Measurements from ENCODE around the gene PRKCH.

Gene PRKCH

GRCh38 chr14:61321385-61322010 is at the start of gene PRKCH:
PRKCH (plus strand) TSS chr14:61321579; CDS start chr14:61322102, 523 bp downstream.
- no peak for FAIRE-seq

GRCh38 chr14:61277232-61277631 is 44.1 kb upstream of the PRKCH start:
- no peak for FAIRE-seq

DNA sequence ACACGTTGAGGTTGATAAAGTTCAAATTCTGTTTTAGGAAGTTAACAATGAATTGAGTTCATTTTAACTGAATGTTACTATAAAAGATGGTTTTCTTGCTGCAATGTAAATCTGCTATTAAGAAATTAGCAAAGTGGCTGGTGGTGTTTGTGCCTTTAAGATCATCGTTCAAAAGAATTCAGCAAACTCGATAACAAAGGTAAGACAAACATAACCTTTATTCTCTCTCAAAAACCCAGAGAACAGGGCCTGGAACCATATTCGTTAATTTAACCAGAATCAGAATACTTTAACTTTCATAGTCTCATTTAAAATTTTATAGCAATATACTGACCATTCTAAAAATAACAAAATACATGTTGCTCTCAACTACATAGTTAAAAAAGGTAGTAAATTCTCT is 43.6 kb upstream of the PRKCH start:
- FAIRE-seq: no peak

GRCh38 chr14:61279082-61279481 is 42.3 kb upstream of the PRKCH start:
- no peak for FAIRE-seq

DNA sequence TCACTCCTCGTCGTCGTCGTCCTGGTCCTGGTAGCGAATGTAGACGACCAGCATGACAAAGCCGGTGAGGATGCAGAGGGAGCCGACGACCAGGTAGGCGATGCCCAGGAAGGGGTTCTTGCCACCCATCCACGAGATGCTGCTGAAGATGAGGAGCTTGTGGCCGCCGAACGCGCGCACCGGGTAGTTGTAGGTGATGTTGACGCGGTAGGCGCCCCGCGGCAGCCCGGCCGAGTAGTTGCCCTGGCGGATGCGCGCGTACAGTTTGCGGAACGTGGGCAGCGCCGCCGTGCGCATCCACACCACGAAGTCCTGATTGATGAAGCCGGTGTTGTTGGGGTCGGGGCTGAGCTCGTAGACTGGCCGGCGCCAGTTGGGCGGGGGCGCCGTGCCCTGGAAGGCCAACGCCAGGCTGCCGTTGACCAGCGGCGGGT is 41.3 kb upstream of the PRKCH start:
- FAIRE-seq: no peak

GRCh38 chr14:61280526-61281185 is 40.7 kb upstream of the PRKCH start:
- no peak for FAIRE-seq

GRCh38 chr14:61281186-61281947 is 40.0 kb upstream of the PRKCH start, which contains the start of gene TMEM30B:
TMEM30B (minus strand) TSS chr14:61281338; CDS start chr14:61281147, 191 bp downstream.
- FAIRE-seq: no peak

- no peak for FAIRE-seq
These were observed 39.5 kb upstream of the PRKCH start for GRCh38 chr14:61281948-61282275.

- FAIRE-seq: no peak
These were observed 38.6 kb upstream of the PRKCH start for GRCh38 chr14:61282746-61283145.

DNA sequence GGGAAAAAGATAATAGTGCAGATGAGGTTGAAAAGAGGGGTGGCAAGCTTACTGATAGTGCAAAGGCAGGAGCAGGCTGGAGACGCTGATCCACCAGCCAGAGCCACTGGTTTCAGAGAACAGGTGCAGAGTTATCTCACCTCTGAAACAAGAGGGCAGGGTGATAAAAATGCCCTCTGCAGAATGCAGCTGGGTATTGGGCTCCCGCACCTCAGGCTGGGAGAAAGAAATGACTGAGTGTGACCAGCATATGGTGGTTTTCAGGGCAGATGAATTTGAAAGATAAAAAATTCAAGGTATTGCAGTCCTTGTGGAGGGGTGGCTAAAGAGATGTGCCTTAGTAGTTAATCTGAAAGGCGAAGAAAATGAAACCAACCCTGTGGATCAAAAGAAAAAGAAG is 37.4 kb upstream of the PRKCH start:
- FAIRE-seq: no peak

DNA sequence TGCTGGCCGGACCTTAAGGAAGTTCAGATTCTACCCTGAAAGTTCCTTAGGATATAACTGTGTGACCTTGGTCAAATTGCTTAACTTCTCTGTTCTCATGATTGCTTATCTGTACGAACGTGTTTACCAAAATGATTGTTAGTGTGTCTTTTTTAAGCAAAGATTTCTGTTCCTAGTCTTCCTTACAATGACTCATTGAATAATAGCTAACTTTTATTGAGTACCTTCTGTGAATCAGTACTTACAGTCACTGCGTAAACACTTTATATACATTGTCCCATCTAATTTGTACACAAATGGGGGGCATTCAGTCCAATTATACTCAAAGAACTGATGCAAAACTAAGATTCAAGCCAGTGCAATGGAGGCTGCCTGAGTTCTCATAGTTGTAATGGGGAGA is 36.0 kb upstream of the PRKCH start:
- FAIRE-seq: no peak

DNA sequence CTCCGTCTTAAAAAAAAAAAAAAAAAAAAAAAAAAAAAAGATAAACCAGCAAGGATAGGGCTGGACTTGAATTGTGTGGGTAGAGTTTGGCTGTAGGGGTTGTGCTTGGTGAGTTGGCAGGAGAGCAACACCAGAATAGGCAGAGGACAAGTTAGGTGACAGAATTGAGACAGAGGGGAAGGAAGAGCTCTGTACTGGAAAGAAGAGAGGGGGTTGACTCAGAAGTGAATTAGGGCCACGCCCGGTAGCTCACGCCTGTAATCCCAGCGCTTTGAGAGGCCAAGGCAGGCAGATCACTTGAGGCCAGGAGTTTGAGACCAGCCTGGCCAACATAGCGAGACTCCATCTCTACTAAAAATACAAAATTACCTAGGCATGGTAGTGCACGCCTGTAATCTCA is 34.2 kb upstream of the PRKCH start:
- FAIRE-seq: no peak

DNA sequence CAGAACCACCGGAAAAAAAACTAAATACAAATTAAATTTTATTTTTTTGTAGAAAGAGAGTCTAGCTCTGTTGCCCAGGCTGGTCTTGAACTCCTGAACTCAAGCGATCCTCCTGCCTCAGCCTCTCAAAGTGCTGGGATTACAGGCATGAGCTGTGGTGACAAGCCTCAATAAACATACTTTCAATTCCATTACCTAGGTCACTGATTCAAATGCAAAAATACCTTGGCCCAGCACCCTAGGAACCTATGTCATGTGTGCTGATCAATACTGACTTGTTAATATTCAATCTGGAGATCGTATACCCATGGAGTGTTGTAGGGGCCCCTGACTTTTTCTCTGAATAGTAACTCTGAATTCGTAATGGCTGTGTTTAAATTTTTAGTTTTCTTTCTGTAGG is 33.2 kb upstream of the PRKCH start:
- FAIRE-seq: no peak

DNA sequence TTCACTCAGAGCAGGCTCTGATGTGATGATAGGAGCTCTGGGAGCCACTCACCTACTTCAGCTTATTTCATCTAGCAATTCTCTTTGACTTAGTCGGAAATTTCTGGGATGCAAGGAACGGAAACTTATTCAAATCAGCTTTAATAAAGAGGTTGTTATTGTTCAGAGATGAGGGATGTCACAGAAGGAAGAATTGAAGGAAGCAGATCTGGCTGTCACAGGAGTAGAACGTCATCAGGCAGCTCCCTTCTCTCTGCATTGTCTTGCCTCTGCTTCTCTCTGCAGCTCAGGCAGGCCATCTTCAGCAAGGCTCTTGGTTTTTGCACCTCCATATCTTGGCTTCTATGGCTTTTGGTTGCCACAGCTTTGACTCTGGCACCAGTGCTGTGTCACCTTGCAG is 32.7 kb upstream of the PRKCH start:
- FAIRE-seq: no peak

DNA sequence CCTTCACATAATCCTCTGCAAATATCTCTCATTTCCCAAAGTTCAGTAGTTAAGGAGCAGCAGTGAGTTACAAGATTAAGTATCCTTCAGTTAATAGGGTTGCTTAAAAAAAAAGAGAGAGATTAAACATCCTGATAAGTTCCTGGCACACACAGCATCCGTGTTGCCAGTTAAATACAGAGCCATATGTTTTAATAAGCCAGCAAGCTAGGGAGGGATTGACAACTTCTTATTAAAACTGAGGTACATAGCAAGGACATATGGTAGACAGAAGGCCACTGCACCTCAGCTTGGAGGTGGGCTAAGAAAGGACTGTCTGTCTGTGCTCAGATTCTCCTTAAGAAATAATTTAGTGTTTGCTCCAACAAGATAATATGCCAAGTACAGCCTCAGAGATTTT is 30.7 kb upstream of the PRKCH start:
- FAIRE-seq: no peak

- no peak for FAIRE-seq
These were observed 25.2 kb upstream of the PRKCH start for GRCh38 chr14:61296151-61296550.

- FAIRE-seq: peak; percentile 66
These were observed 24.5 kb upstream of the PRKCH start for GRCh38 chr14:61296719-61297502.

DNA sequence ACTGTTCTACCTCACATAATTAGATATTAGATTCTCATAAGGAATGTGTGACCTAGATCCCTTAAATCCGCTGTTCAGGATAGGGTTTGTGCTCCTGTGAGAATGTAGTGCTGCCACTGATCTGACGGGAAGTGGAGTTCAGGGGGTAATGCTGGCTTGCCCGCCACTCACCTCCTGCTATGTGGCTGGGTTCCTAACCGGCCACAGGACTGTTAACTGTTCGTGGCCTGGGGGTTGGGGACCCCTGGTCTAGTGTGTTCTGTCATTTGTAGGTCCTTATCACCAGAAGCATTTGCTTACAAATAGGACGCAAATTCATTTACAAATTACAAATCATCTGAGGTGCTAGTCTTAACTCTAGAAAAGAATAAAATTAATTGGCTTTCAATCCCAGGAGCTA is 23.8 kb upstream of the PRKCH start:
- FAIRE-seq: no peak

- no peak for FAIRE-seq
These were observed 22.6 kb upstream of the PRKCH start for GRCh38 chr14:61298824-61299223.

GRCh38 chr14:61300209-61300608 is 21.2 kb upstream of the PRKCH start:
- no peak for FAIRE-seq

- no peak for FAIRE-seq
These were observed 20.6 kb upstream of the PRKCH start for GRCh38 chr14:61300754-61301153.

GRCh38 chr14:61304688-61305087 is 16.7 kb upstream of the PRKCH start:
- no peak for FAIRE-seq

DNA sequence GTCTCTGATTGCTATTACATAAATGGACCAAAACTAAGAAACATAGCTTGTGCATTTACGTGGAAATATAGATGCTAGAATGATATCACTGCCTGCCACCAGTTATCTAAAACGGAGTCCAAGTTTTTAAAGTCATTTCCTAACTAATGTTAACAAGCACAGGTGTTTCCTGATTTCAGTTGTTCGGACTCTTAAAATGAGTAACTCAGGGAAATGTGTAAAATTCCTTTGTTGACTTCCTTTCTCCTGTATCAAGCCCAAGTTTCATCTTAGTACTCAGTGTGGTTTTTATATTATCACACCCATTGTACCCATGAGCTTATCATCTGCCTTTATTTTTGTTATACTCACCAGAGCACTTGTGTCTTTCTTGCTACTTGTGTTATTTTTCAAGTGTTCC is 13.2 kb upstream of the PRKCH start:
- no peak for FAIRE-seq
